GM21717 (cell line): ENCODE measurements around the gene AGAP1.
A peak's percentile ranks its signal among the peaks of the same experiment; 100 is the strongest.
"Not testable (repeated sequence)": the region's sequence is repeated elsewhere in the genome, so short reads cannot be mapped to it uniquely, and the experiment has no call there.

Experiments
- ATAC-seq: cut with Tn5 transposase; IDR thresholded peaks from one replicate; pipeline ENCODE4 v1.9.1; 2021; ENCODE audit warnings: mild to moderate bottlenecking, moderate library complexity; ENCODE audit not compliant: unreplicated experiment

The AGAP1 gene

GRCh38 chr2:235752846-235753245 lies 259.0 kb downstream of the AGAP1 start:
- ATAC-seq = no peak

GRCh38 chr2:235754357-235755207 lies 260.7 kb downstream of the AGAP1 start:
- no peak for ATAC-seq

- no peak for ATAC-seq
Observed at GRCh38 chr2:235756491-235756890, 262.6 kb downstream of the AGAP1 start.

GRCh38 chr2:235757212-235757611 lies 263.4 kb downstream of the AGAP1 start:
- ATAC-seq = no peak

GRCh38 chr2:235757640-235758039 lies 263.8 kb downstream of the AGAP1 start:
- no peak for ATAC-seq

GRCh38 chr2:235762832-235763598 lies 269.2 kb downstream of the AGAP1 start:
- ATAC-seq = no peak

GRCh38 chr2:235763816-235764215 lies 270.0 kb downstream of the AGAP1 start:
- no peak for ATAC-seq

GRCh38 chr2:235764478-235764877 lies 270.6 kb downstream of the AGAP1 start:
- ATAC-seq = not testable (repeated sequence)

GRCh38 chr2:235765181-235765820 lies 271.5 kb downstream of the AGAP1 start:
- no peak for ATAC-seq

- peak; percentile 83 for ATAC-seq
Observed at GRCh38 chr2:235766278-235766677, 272.4 kb downstream of the AGAP1 start.

GRCh38 chr2:235768606-235769005 lies 274.8 kb downstream of the AGAP1 start:
- no peak for ATAC-seq

- ATAC-seq = no peak
Observed at GRCh38 chr2:235769046-235769445, 275.2 kb downstream of the AGAP1 start.

GRCh38 chr2:235770909-235771820 lies 277.3 kb downstream of the AGAP1 start:
- ATAC-seq = no peak

- no peak for ATAC-seq
Observed at GRCh38 chr2:235773188-235773928, 279.5 kb downstream of the AGAP1 start.

- no peak for ATAC-seq
Observed at GRCh38 chr2:235774153-235774870, 280.5 kb downstream of the AGAP1 start.

- ATAC-seq = no peak
Observed at GRCh38 chr2:235776531-235776930, 282.7 kb downstream of the AGAP1 start.

GRCh38 chr2:235779444-235779896 lies 285.6 kb downstream of the AGAP1 start:
- peak; percentile 69 for ATAC-seq

GRCh38 chr2:235780401-235780800 lies 286.6 kb downstream of the AGAP1 start:
- no peak for ATAC-seq

GRCh38 chr2:235781775-235782174 lies 287.9 kb downstream of the AGAP1 start:
- no peak for ATAC-seq
